Activated effector memory CD4-positive, alpha-beta T cell treated with Interleukin-2 at 50 U/mL for 16 hours (primary cell): ENCODE data around the gene CACNA1C.

ENCODE experiments used
- DNase-seq: peaks from one replicate; pipeline ENCODE4 v3.0.0-alpha.2; 2020

CACNA1C gene

GRCh38 chr12:2378835-2379330 lies 326.1 kb downstream of the CACNA1C start:
- DNase-seq = no peak

- no peak for DNase-seq
These were observed 328.2 kb downstream of the CACNA1C start for GRCh38 chr12:2380946-2381345.

GRCh38 chr12:2382370-2383155 lies 329.8 kb downstream of the CACNA1C start:
- DNase-seq = no peak

GRCh38 chr12:2383325-2384028 lies 330.7 kb downstream of the CACNA1C start:
- no peak for DNase-seq

GRCh38 chr12:2384029-2384386 lies 331.2 kb downstream of the CACNA1C start:
- no peak for DNase-seq

- no peak for DNase-seq
These were observed 332.0 kb downstream of the CACNA1C start for GRCh38 chr12:2384533-2385351.

- DNase-seq = no peak
These were observed 332.7 kb downstream of the CACNA1C start for GRCh38 chr12:2385529-2385928.

- no peak for DNase-seq
These were observed 333.8 kb downstream of the CACNA1C start for GRCh38 chr12:2386566-2386965.

- no peak for DNase-seq
These were observed 334.5 kb downstream of the CACNA1C start for GRCh38 chr12:2387103-2387834.

GRCh38 chr12:2389079-2389790 lies 336.4 kb downstream of the CACNA1C start:
- no peak for DNase-seq

GRCh38 chr12:2390133-2390532 lies 337.3 kb downstream of the CACNA1C start:
- DNase-seq = no peak

GRCh38 chr12:2390850-2391390 lies 338.1 kb downstream of the CACNA1C start:
- DNase-seq = no peak

- DNase-seq = no peak
These were observed 339.0 kb downstream of the CACNA1C start for GRCh38 chr12:2391740-2392331.

- no peak for DNase-seq
These were observed 340.2 kb downstream of the CACNA1C start for GRCh38 chr12:2393016-2393415.

- no peak for DNase-seq
These were observed 341.2 kb downstream of the CACNA1C start for GRCh38 chr12:2393996-2394395.

GRCh38 chr12:2395354-2395977 lies 342.7 kb downstream of the CACNA1C start:
- DNase-seq = peak; percentile 3

- DNase-seq = no peak
These were observed 343.7 kb downstream of the CACNA1C start for GRCh38 chr12:2396448-2396871.

- no peak for DNase-seq
These were observed 344.7 kb downstream of the CACNA1C start for GRCh38 chr12:2397356-2398045.

GRCh38 chr12:2401040-2401439 lies 348.3 kb downstream of the CACNA1C start:
- no peak for DNase-seq

GRCh38 chr12:2402073-2402579 lies 349.3 kb downstream of the CACNA1C start:
- no peak for DNase-seq
